SK-N-SH (cell line): ENCODE measurements around the gene CTDSPL2. TPM values are rescaled to one million over a fixed set of nuclear protein-coding genes. Genes with fewer than 3 reads are reported as not detected.

Source experiments
- CTCF ChIA-PET: fragments of 300-600, 350-600 bp; formaldehyde crosslinking; extraction: SDS; loops from one replicate; lab custom pipeline; 2021; lab: Yijun Ruan, JAX
- POLR2A ChIA-PET: fragments of 350-600 bp; sonication (Branson Sonifier 250); formaldehyde crosslinking; extraction: SDS; loops from one replicate; lab custom pipeline; 2020; ENCODE audit warnings: antibody characterized with exemption, inconsistent platforms; lab: Yijun Ruan, JAX
- DNase-seq: peaks from one replicate; pipeline ENCODE4 v3.0.0; 2012
- H2AFZ ChIP-seq: fragments of 200-600 bp; sonication (generic); 2 replicates; pipeline ENCODE4 v1.8.1; 2016; ENCODE audit warnings: antibody characterized with exemption, mild to moderate bottlenecking, low read depth
- H3F3A ChIP-seq: fragments of 200-600 bp; sonication (generic); replicated peaks from 2 replicates; pipeline ENCODE3; 2016; ENCODE audit warnings: antibody characterized with exemption, mild to moderate bottlenecking; ENCODE audit not compliant: insufficient read depth
- H3K27ac ChIP-seq, 2 experiments: fragments of 200-500 bp in 1 of 2; fragments of 200-600 bp in 1 of 2; sonication (Bioruptor generic) in 1 of 2; sonication (generic), shearing (Covaris generic) in 1 of 2; 2 replicates each; pipeline versions ENCODE4 v1.5.1 to v1.6.1; 2014 to 2016; ENCODE audit warnings: low read depth in 2 of 2, inconsistent platforms in 1 of 2, low read length in 1 of 2, mild to moderate bottlenecking in 1 of 2, mixed read lengths in 1 of 2
- H3K27me3 ChIP-seq: fragments of 200-600 bp; sonication (generic), shearing (Covaris generic); 2 replicates; pipeline ENCODE4 v1.6.1; 2016; ENCODE audit warnings: mixed run types; ENCODE audit not compliant: insufficient read depth
- H3K36me3 ChIP-seq, 2 experiments: fragments of 200-500 bp in 1 of 2; fragments of 200-600 bp in 1 of 2; sonication (Bioruptor generic) in 1 of 2; sonication (generic) in 1 of 2; replicated peaks in 1 of 2; 2 replicates each; pipeline versions ENCODE3 to v1.5.1; 2014 to 2016; ENCODE audit warnings: low read length in 1 of 2, mild to moderate bottlenecking in 1 of 2; ENCODE audit not compliant: insufficient read depth in 2 of 2, control insufficient read depth in 1 of 2
- H3K4me1 ChIP-seq, 2 experiments: fragments of 200-500 bp in 1 of 2; fragments of 200-600 bp in 1 of 2; sonication (Bioruptor generic) in 1 of 2; sonication (generic), shearing (Covaris generic) in 1 of 2; 2 replicates each; pipeline versions ENCODE4 v1.5.1 to v1.6.1; 2014 to 2016; ENCODE audit warnings: low read depth in 1 of 2, low read length in 1 of 2, mixed run types in 1 of 2; ENCODE audit not compliant: insufficient read depth in 2 of 2, control insufficient read depth in 1 of 2
- H3K4me2 ChIP-seq: fragments of 200-600 bp; sonication (generic), shearing (Covaris generic); 2 replicates; pipeline ENCODE4 v1.6.1; 2017; ENCODE audit warnings: mixed run types
- H3K4me3 ChIP-seq, 2 experiments: fragments of 200-500 bp in 1 of 2; fragments of 200-600 bp in 1 of 2; sonication (Bioruptor generic) in 1 of 2; sonication (generic), shearing (Covaris generic) in 1 of 2; 2 replicates each; pipeline versions ENCODE4 v1.5.1 to v1.8.1; 2014 to 2016; ENCODE audit warnings: low read depth in 2 of 2, inconsistent platforms in 1 of 2, low read length in 1 of 2, mild to moderate bottlenecking in 1 of 2, mixed read lengths in 1 of 2, moderate library complexity in 1 of 2
- H3K79me2 ChIP-seq: fragments of 200-600 bp; sonication (generic); 2 replicates; pipeline ENCODE4 v1.8.1; 2017; ENCODE audit warnings: mild to moderate bottlenecking; ENCODE audit not compliant: insufficient read depth
- H3K9ac ChIP-seq: fragments of 200-600 bp; sonication (generic); 2 replicates; pipeline ENCODE4 v1.6.1; 2017; ENCODE audit warnings: mixed run types
- H3K9me2 ChIP-seq: fragments of 200-600 bp; sonication (generic); 2 replicates; pipeline ENCODE4 v1.6.1; 2017; ENCODE audit warnings: mixed run types
- H3K9me3 ChIP-seq: fragments of 200-600 bp; sonication (generic); 2 replicates; pipeline ENCODE4 v1.6.1; 2017; ENCODE audit warnings: mixed run types, mild to moderate bottlenecking, moderate library complexity
- H4K20me1 ChIP-seq: fragments of 200-600 bp; sonication (generic); 2 replicates; pipeline ENCODE4 v1.6.1; 2017; ENCODE audit warnings: mild to moderate bottlenecking, mixed run types; ENCODE audit not compliant: insufficient read depth
- CHD2 ChIP-seq: fragments of 150-350 bp; IDR thresholded peaks from 2 replicates; pipeline ENCODE4 v1.6.1; 2018; ENCODE audit warnings: low read length; ENCODE audit not compliant: partially characterized antibody
- EP300 ChIP-seq, 2 experiments: IDR thresholded peaks; 2 replicates each; pipeline versions ENCODE4 v1.4.0 to v1.6.1; 2012; ENCODE audit warnings: borderline replicate concordance in 1 of 2, low read depth in 1 of 2, low read length in 1 of 2
- EZH2phosphoT487 ChIP-seq: fragments of 200-600 bp; sonication (generic); IDR thresholded peaks from 2 replicates; pipeline ENCODE4 v1.6.1; 2017; ENCODE audit warnings: low read depth, mixed run types, mild to moderate bottlenecking, antibody characterized with exemption, moderate library complexity, borderline replicate concordance
- JUND ChIP-seq: IDR thresholded peaks from 2 replicates; pipeline ENCODE4 v1.4.0; 2012
- MAX ChIP-seq: IDR thresholded peaks from 2 replicates; pipeline ENCODE4 v1.4.0; 2012; ENCODE audit warnings: low read depth
- MEF2A ChIP-seq: IDR thresholded peaks from 2 replicates; pipeline ENCODE4 v1.4.0; 2012; ENCODE audit warnings: low read depth, borderline replicate concordance
- NFIC ChIP-seq: IDR thresholded peaks from 2 replicates; pipeline ENCODE4 v1.4.0; 2012; ENCODE audit warnings: borderline replicate concordance
- PBX3 ChIP-seq: IDR thresholded peaks from 2 replicates; pipeline ENCODE4; 2012
- POLR2AphosphoS5 ChIP-seq: IDR thresholded peaks from 2 replicates; pipeline ENCODE4 v1.6.1; 2012; ENCODE audit warnings: low read depth, low read length
- RFX5 ChIP-seq: IDR thresholded peaks from 2 replicates; pipeline ENCODE4 v1.6.1; 2012; ENCODE audit warnings: mild to moderate bottlenecking, improper control_type of control experiment, low read length
- SMC3 ChIP-seq: IDR thresholded peaks from 2 replicates; pipeline ENCODE4 v1.6.1; 2012; ENCODE audit warnings: low read depth, low read length, improper control_type of control experiment
- TAF1 ChIP-seq: IDR thresholded peaks from 2 replicates; pipeline ENCODE4 v1.6.1; 2012; ENCODE audit warnings: low read depth, mild to moderate bottlenecking, low read length, moderate library complexity, borderline replicate concordance
- TCF12 ChIP-seq: IDR thresholded peaks from 2 replicates; pipeline ENCODE4 v1.4.0; 2012
- YY1 ChIP-seq: IDR thresholded peaks from 2 replicates; pipeline ENCODE4 v1.4.0; 2012; ENCODE audit warnings: low read depth, mild to moderate bottlenecking
- WGBS: methylation state at CpG from one replicate; pipeline ENCODE4 v1.1.6; 2017; ENCODE audit warnings: low lambda C conversion rate; 5-methylcytosine and 5-hydroxymethylcytosine counted together
- polyA plus RNA-seq, 3 experiments: library from polyadenylated mRNA; depleted of rRNA; stranded (reverse); fragments of >200 nt; gene quantifications; 2 replicates each; pipeline ENCODE4 v1.2.3, GENCODE V29; 2012
- TF ChIP-seq, protein P1 (sequence below): fragments of 150-350 bp; IDR thresholded peaks from 2 replicates; pipeline ENCODE4 v1.6.1; 2016; ENCODE audit warnings: mild to moderate bottlenecking, low read depth, low read length
- TF ChIP-seq, protein P2 (sequence below): fragments of 200-600 bp; sonication (generic); IDR thresholded peaks from 2 replicates; pipeline ENCODE4 v1.6.1; 2017; ENCODE audit warnings: antibody characterized with exemption, mild to moderate bottlenecking, moderate library complexity

Gene CTDSPL2
- polyA plus RNA-seq, 1 of the 3 experiments (the other 2 are of a cell fraction): 9.0 TPM

GRCh38 chr15:44447772-44448376, 20.4 kb downstream of the CTDSPL2 start:
- H3K4me1 ChIP-seq: no peaks in the 10 kb centered on the region
- peaks cover 0 to 17% of the 10 kb centered on the region in 2 experiments for H3K36me3 ChIP-seq
- no peaks in the 10 kb centered on the region for H3K9me2 ChIP-seq
- H4K20me1 ChIP-seq: peaks cover 35% of the 10 kb centered on the region; the same call in 1 of the 2 replicates
- no peaks in the 10 kb centered on the region for H3K27me3 ChIP-seq
- no peak overlapping the region for H3K27ac ChIP-seq
- peaks cover 100% of the 10 kb centered on the region for H3K79me2 ChIP-seq
- CTCF ChIA-PET: no interaction called here
- no peak for DNase-seq
- TF ChIP-seq EP300 (IDR thresholded peaks at IDR 0.05; ENCODE audit: borderline replicate concordance in 1 of 2, low read depth in 1 of 2, low read length in 1 of 2): no peak
- TF ChIP-seq EZH2phosphoT487: no peak
- TF ChIP-seq MAX: no peak
- TF ChIP-seq, protein P1, sequence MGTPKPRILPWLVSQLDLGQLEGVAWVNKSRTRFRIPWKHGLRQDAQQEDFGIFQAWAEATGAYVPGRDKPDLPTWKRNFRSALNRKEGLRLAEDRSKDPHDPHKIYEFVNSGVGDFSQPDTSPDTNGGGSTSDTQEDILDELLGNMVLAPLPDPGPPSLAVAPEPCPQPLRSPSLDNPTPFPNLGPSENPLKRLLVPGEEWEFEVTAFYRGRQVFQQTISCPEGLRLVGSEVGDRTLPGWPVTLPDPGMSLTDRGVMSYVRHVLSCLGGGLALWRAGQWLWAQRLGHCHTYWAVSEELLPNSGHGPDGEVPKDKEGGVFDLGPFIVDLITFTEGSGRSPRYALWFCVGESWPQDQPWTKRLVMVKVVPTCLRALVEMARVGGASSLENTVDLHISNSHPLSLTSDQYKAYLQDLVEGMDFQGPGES: no peak
- TF ChIP-seq MEF2A: no peak
- no peak for TF ChIP-seq TAF1
- no peak for TF ChIP-seq JUND
- no peak for TF ChIP-seq TCF12
- no peak for TF ChIP-seq RFX5
- no peak for TF ChIP-seq PBX3
- TF ChIP-seq NFIC: no peak
- no peak for TF ChIP-seq YY1
- no peak for TF ChIP-seq POLR2AphosphoS5
- TF ChIP-seq, protein P2, sequence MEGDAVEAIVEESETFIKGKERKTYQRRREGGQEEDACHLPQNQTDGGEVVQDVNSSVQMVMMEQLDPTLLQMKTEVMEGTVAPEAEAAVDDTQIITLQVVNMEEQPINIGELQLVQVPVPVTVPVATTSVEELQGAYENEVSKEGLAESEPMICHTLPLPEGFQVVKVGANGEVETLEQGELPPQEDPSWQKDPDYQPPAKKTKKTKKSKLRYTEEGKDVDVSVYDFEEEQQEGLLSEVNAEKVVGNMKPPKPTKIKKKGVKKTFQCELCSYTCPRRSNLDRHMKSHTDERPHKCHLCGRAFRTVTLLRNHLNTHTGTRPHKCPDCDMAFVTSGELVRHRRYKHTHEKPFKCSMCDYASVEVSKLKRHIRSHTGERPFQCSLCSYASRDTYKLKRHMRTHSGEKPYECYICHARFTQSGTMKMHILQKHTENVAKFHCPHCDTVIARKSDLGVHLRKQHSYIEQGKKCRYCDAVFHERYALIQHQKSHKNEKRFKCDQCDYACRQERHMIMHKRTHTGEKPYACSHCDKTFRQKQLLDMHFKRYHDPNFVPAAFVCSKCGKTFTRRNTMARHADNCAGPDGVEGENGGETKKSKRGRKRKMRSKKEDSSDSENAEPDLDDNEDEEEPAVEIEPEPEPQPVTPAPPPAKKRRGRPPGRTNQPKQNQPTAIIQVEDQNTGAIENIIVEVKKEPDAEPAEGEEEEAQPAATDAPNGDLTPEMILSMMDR: no peak
- no peak for TF ChIP-seq SMC3
- no peak for TF ChIP-seq CHD2
- WGBS: 100% methylated on average over 4 of the region's 11 CpGs
- H3K9ac ChIP-seq: no peak overlapping the region
- peaks cover 8% of the 10 kb centered on the region; the same call in 1 of the 2 replicates for H3K9me3 ChIP-seq
- H3K4me3 ChIP-seq: no peak overlapping the region
- H2AFZ ChIP-seq: no peak overlapping the region
- POLR2A ChIA-PET: no interaction called here
- no peak overlapping the region for H3K4me2 ChIP-seq
- peaks cover 8% of the 10 kb centered on the region for H3F3A ChIP-seq
